GM18867 (cell line): ENCODE measurements around the gene ANAPC1.
"Not testable (repeated sequence)": the region's sequence is repeated elsewhere in the genome, so short reads cannot be mapped to it uniquely, and the experiment has no call there.

ENCODE experiments used
- ATAC-seq: cut with Tn5 transposase; IDR thresholded peaks from one replicate; pipeline ENCODE4 v1.9.1; 2021; ENCODE audit warnings: mild to moderate bottlenecking, moderate library complexity; ENCODE audit not compliant: unreplicated experiment

Gene ANAPC1, protein sequence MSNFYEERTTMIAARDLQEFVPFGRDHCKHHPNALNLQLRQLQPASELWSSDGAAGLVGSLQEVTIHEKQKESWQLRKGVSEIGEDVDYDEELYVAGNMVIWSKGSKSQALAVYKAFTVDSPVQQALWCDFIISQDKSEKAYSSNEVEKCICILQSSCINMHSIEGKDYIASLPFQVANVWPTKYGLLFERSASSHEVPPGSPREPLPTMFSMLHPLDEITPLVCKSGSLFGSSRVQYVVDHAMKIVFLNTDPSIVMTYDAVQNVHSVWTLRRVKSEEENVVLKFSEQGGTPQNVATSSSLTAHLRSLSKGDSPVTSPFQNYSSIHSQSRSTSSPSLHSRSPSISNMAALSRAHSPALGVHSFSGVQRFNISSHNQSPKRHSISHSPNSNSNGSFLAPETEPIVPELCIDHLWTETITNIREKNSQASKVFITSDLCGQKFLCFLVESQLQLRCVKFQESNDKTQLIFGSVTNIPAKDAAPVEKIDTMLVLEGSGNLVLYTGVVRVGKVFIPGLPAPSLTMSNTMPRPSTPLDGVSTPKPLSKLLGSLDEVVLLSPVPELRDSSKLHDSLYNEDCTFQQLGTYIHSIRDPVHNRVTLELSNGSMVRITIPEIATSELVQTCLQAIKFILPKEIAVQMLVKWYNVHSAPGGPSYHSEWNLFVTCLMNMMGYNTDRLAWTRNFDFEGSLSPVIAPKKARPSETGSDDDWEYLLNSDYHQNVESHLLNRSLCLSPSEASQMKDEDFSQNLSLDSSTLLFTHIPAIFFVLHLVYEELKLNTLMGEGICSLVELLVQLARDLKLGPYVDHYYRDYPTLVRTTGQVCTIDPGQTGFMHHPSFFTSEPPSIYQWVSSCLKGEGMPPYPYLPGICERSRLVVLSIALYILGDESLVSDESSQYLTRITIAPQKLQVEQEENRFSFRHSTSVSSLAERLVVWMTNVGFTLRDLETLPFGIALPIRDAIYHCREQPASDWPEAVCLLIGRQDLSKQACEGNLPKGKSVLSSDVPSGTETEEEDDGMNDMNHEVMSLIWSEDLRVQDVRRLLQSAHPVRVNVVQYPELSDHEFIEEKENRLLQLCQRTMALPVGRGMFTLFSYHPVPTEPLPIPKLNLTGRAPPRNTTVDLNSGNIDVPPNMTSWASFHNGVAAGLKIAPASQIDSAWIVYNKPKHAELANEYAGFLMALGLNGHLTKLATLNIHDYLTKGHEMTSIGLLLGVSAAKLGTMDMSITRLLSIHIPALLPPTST (N-terminal part only)

GRCh38 chr2:111883661-111884591 is at the start of gene ANAPC1:
ANAPC1 (minus strand) TSS chr2:111884193; CDS start chr2:111880825, 3,368 bp downstream.
- peak; percentile 91 for ATAC-seq

DNA sequence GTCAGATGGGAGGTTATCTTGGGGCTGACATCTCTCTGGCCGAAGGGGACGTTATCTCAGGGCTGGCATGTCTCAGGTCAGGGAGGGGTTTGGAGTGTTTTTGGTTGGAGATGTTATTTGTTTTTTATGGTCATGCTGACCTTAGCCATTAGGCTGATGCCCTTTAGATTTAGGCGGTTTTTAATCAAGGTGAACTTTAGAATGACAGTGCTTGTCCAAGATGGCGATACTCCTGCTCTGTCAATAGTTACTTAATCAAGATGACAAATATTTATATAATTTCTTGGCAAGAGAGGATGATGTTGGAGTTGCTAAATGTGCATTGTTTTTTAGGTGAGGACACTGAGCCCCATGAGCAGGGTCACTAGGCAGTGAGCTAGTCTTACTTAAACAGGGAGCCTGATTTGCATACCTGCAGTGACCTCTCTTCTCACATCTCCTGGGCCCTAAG is 48.9 kb upstream of the ANAPC1 start:
- no peak for ATAC-seq

DNA sequence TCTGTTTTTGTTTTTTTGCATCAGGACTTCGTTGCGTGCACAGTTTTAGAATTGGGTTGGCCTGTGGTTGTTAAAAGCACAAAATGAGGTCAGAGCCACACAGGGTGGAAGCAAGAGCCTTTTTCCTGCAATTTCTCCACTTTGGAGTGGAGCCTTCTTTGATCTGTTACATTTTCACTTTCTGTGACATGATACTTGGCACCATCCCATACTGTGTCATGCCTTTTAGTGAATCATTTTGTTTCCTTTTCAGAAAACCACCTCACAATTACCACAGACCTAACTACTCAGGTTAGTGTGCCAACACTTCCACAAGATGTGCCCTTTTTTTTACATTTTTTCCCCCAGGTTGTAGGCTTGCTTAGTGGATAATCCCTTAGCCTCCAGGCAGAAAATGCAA is 46.9 kb upstream of the ANAPC1 start:
- ATAC-seq: no peak

DNA sequence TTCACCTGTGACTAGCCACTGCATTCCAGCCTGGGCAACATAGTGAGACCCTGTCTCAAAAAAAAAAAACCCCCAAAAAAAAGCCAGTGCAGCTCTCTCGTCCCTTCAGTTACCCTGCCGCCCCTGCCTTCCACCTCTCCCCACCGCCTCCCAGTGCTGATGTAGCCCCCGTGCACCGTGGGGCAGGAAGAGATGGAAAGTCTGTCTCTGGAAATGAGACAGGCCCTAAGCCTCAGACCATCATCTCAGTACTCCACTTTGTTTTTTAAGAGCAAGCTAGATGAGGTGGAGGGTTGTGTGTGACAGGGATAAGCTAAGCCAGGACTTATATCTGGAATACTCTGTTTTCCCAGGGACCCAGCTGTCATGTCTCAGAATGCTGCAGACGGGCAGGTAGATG is 46.4 kb upstream of the ANAPC1 start:
- no peak for ATAC-seq

GRCh38 chr2:111927723-111928122 is 43.7 kb upstream of the ANAPC1 start:
- ATAC-seq: no peak

GRCh38 chr2:111924617-111925107 is 40.7 kb upstream of the ANAPC1 start:
- ATAC-seq: no peak

DNA sequence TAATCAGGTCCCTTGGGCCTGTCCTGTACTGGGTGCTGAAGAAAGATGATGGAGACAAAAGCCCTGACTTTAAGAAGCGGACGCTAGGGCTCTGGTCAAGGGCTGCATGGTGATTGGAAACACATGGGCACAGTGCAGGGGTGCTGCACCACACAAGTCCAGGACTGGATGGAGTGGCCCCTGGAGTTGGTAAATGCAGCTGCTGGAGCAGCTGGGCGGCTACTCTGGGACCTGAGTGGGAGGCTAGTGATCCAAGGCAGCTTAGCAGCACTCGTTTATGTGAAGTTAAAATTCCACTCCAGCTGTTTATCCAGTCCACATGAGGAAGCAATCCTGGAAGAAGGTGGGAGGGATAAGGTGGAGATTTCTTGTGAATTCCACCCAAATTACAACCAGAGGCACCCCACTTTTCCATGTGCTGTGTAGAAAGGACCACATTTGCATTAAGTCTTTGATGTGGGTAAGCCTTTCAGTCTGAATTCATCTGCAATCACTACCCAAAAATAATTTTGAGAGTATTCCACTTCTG is 39.3 kb upstream of the ANAPC1 start:
- no peak for ATAC-seq

GRCh38 chr2:111919794-111920608 is 36.0 kb upstream of the ANAPC1 start:
- no peak for ATAC-seq

DNA sequence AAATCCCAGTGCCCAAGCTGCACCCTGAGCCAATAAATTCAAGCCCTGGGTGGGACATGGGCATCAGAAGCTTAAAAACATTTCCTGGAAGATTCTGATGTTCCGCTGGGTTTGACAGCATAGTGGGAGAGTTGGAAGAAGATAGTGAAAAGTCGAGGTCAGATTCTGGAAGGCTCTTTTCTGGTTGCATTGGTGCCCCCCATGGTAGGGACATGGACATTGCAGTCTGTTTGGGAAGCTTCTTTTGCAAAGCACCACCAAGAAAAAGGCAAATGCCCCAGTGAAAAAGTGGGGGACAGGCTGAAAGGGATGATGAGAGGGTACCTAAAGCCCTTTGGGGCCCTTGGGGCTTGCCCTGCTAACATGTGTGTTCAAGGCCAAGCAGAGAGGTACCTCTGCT is 35.4 kb upstream of the ANAPC1 start:
- no peak for ATAC-seq

- ATAC-seq: no peak
Measured at GRCh38 chr2:111918383-111918806, 34.4 kb upstream of the ANAPC1 start.

DNA sequence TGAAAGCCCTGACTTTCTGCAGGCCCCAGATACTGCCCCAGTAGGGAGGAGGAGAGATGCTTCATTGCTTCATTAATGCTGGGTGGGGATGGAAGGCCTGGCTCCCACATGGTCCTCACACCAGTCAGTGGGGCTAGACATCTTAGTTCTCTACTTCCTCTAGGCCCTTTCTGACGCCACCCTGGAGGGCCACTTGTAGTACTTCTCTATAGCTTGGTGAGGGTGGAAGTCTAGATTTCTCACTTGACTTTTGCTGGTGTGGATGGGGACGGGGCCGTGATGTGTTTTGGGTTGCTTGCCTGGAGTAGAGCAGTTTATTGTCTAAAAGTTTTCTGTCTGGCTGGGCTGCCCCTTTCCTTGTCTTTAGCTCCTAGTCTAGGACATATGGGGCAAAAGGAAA is 33.1 kb upstream of the ANAPC1 start:
- no peak for ATAC-seq

- no peak for ATAC-seq
Measured at GRCh38 chr2:111912547-111912946, 28.6 kb upstream of the ANAPC1 start.

- not testable (repeated sequence) for ATAC-seq
Measured at GRCh38 chr2:111911295-111911977, 27.4 kb upstream of the ANAPC1 start.

GRCh38 chr2:111910609-111911277 is 26.8 kb upstream of the ANAPC1 start:
- no peak for ATAC-seq

- ATAC-seq: not testable (repeated sequence)
Measured at GRCh38 chr2:111909997-111910396, 26.0 kb upstream of the ANAPC1 start.

GRCh38 chr2:111909079-111909478 is 25.1 kb upstream of the ANAPC1 start:
- no peak for ATAC-seq

DNA sequence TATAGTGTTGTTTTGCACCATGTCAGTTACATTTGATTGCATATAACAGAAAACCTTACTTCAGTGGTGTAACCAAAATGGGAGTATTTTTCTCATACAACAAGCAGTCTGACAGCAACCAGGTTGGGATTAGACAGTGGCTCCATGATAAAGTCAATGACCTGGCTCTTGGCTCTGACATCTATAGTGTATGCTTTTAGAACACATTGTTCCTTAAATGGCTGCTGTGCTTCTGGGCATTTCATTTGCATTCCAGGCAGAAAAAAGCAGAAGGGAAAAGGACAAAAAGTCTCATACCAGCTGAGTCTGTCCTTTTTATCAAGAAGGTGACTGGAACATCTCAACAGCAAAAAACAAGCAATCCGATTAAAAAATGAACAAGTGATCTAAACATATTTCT is 24.6 kb upstream of the ANAPC1 start:
- no peak for ATAC-seq
